Spleen (tissue), 11 donors: ENCODE results near the gene PTPRM. TPM values are rescaled to one million over a fixed set of nuclear protein-coding genes. Genes with fewer than 3 reads are reported as not detected.

ENCODE experiments used
- DNase-seq: peaks from one replicate; pipeline ENCODE4 v3.0.0-alpha.2; 2020
- H3K27ac ChIP-seq, 8 donors: fragments of 200-600 bp; sonication (generic) in 7 of 8; 1 replicate in 4 of 8; 2 replicates in 4 of 8; pipeline versions ENCODE4 v1.5.0 to v1.8.0; 2016 to 2021; ENCODE audit warnings: inconsistent platforms in 4 of 8, mild to moderate bottlenecking in 4 of 8, moderate library complexity in 1 of 8
- H3K27me3 ChIP-seq, 7 donors: fragments of 200-600 bp; sonication (generic) in 6 of 7; replicated peaks in 1 of 7; 1 replicate in 4 of 7; 2 replicates in 3 of 7; pipeline versions ENCODE4 v1.5.0 to v1.8.0; 2016 to 2021; ENCODE audit warnings: inconsistent platforms in 3 of 7, mild to moderate bottlenecking in 1 of 7
- H3K36me3 ChIP-seq, 6 donors: fragments of 200-600 bp; sonication (generic) in 5 of 6; 1 replicate in 4 of 6; 2 replicates in 2 of 6; pipeline versions ENCODE4 v1.5.0 to v1.8.0; 2016 to 2021; ENCODE audit warnings: inconsistent platforms in 2 of 6
- H3K4me1 ChIP-seq, 6 donors: fragments of 200-600 bp; sonication (generic) in 5 of 6; 1 replicate in 3 of 6; 2 replicates in 3 of 6; pipeline versions ENCODE4 v1.5.0 to v1.8.0; 2016 to 2021; ENCODE audit warnings: inconsistent platforms in 3 of 6
- H3K4me3 ChIP-seq, 8 donors: fragments of 200-600 bp; sonication (generic) in 7 of 8; 1 replicate in 4 of 8; 2 replicates in 4 of 8; pipeline versions ENCODE4 v1.5.0 to v1.8.0; 2016 to 2021; ENCODE audit warnings: inconsistent platforms in 4 of 8, mild to moderate bottlenecking in 4 of 8, moderate library complexity in 2 of 8
- H3K9me3 ChIP-seq, 8 donors: fragments of 200-600 bp; sonication (generic) in 7 of 8; 1 replicate in 4 of 8; 2 replicates in 4 of 8; pipeline versions ENCODE4 v1.5.0 to v1.8.0; 2016 to 2021; ENCODE audit warnings: inconsistent platforms in 4 of 8
- POLR2A ChIP-seq, 3 donors: fragments of 450-650 bp; IDR thresholded peaks; one replicate each; pipeline ENCODE4 v1.5.1; 2017; ENCODE audit warnings: antibody characterized with exemption in 3 of 3, mild to moderate bottlenecking in 1 of 3
- POLR2AphosphoS5 ChIP-seq, 3 donors: sonication (generic); formaldehyde crosslinking; IDR thresholded peaks; one replicate each; pipeline ENCODE4 v1.5.1; 2017; ENCODE audit warnings: antibody characterized with exemption in 3 of 3
- whole genome bisulfite sequencing, 5 donors: extraction: QIAGEN DNeasy Blood & Tissue Kit in 3 of 5; methylation state at CpG; one replicate each; pipeline versions ENCODE4 v1.1.5 to v1.1.7; 2013 to 2018; 5-methylcytosine and 5-hydroxymethylcytosine counted together
- intact Hi-C: fragments of 100-400 bp; cut with DNase I; formaldehyde crosslinking; loops from one replicate; pipeline ENCODE4 v1.15.0; 2023; ENCODE audit warnings: low total_unique reads
- polyA plus RNA-seq, 3 donors: library from polyadenylated mRNA; stranded (reverse); fragments of 200-250 nt; gene quantifications; one replicate each; pipeline ENCODE4 v1.2.1, GENCODE V29; 2013
- total RNA-seq, 7 donors: library from RNA; depleted of rRNA in 3 of 7; stranded (reverse); fragments of >200 nt in 3 of 7; fragmentation: NEBNext Ultra II Directional in 4 of 7; extraction: Animal tissue kit (Norgen Biotek cat#: 25700) in 4 of 7; gene quantifications; one replicate each; pipeline versions ENCODE4 v1.1.0 to v1.2.1, GENCODE V29; 2016 to 2021
- TF ChIP-seq, protein P1 (sequence below), 11 experiments: fragments of 200-600 bp in 7 of 11; fragments of 450-650 bp in 4 of 11; sonication (generic) in 4 of 11; IDR thresholded peaks in 8 of 11; conservative IDR thresholded peaks in 3 of 11; 1 replicate in 7 of 11; 2 replicates in 4 of 11; pipeline versions ENCODE4 v1.4.0 to v1.8.0; 2016 to 2021; ENCODE audit warnings: antibody characterized with exemption in 11 of 11, inconsistent platforms in 4 of 11, mild to moderate bottlenecking in 1 of 11
- donor health status: healthy with polysubstance abuse.
- donor health status: DM: no; HTN: no; CAD: no; lungs with moderate emphysema.
- donor health status: DM: no; HTN: no; CAD: no.
- donor health status: Bipolar disorder and iron deficiency.
- donor health status: healthy.
- donor health status: DM: no; HTN: no; CAD: no.
- donor health status: DM: yes; HTN: yes; CAD: no.

PTPRM gene
- total and polyA plus RNA-seq, 10 donors, result 23.5 to 97.8 (median 62.8) TPM

DNA sequence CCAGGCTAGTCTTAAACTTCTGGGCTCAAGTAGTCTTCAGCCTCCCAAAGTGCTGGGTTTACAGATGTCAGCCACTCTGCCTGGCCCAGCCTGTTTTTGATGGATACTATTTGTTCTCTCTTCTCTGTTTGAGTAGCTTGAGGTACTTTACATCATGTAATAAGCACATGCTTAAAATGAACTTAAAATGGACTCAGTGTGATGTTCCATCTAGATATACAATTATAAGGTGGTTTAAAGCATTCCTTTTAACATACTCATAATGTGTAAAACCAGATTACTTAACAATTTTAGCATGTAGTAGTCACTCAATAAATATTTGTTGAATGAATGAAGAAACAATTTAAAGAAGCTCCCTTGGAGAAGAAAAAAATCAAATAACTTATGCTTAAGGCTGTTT is 9.6 kb downstream of the PTPRM start:
- H3K27me3 ChIP-seq, result no peaks in the 10 kb centered on the region
- no peak for DNase-seq
- no peak overlapping the region for H3K4me3 ChIP-seq
- H3K36me3 ChIP-seq, result no peaks in the 10 kb centered on the region
- peaks cover 0 to 20% (median 2%) of the 10 kb centered on the region in 6 donors for H3K4me1 ChIP-seq
- intact Hi-C loops, result no loop called here
- TF ChIP-seq, protein P1, sequence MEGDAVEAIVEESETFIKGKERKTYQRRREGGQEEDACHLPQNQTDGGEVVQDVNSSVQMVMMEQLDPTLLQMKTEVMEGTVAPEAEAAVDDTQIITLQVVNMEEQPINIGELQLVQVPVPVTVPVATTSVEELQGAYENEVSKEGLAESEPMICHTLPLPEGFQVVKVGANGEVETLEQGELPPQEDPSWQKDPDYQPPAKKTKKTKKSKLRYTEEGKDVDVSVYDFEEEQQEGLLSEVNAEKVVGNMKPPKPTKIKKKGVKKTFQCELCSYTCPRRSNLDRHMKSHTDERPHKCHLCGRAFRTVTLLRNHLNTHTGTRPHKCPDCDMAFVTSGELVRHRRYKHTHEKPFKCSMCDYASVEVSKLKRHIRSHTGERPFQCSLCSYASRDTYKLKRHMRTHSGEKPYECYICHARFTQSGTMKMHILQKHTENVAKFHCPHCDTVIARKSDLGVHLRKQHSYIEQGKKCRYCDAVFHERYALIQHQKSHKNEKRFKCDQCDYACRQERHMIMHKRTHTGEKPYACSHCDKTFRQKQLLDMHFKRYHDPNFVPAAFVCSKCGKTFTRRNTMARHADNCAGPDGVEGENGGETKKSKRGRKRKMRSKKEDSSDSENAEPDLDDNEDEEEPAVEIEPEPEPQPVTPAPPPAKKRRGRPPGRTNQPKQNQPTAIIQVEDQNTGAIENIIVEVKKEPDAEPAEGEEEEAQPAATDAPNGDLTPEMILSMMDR (IDR thresholded peaks at IDR 0.05 in 8 of 11, conservative IDR thresholded peaks at IDR 0.05 in 3 of 11), result no peak
- TF ChIP-seq POLR2AphosphoS5 (IDR thresholded peaks at IDR 0.05) (no peak), POLR2A (IDR thresholded peaks at IDR 0.05) (no peak)
- H3K9me3 ChIP-seq, result no peaks in the 10 kb centered on the region
- no peak overlapping the region for H3K27ac ChIP-seq

DNA sequence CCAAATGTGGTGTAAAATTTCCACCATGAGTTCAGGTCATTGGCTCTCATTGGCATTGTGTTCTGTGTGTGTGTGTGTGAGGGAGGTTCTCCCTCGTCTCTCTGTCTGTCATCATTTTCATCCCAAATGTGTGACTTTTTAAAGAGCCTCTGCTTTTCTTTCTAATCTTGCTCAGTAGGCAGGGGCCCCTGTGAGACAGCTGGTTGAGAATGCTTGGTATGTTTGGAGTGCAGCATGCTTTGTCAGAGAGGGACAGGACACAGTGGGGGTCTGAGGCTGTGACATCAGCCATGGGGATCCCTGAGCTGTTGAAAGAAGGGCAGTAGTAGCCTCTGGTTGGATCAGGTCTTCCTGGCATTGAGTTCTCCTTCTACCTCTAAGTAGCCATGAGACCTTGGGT is 10.6 kb downstream of the PTPRM start:
- intact Hi-C loops, result no loop called here
- H3K27ac ChIP-seq, result no peak overlapping the region
- H3K4me1 ChIP-seq, result peaks cover 0 to 14% (median 2%) of the 10 kb centered on the region in 6 donors
- H3K27me3 ChIP-seq, result no peaks in the 10 kb centered on the region
- no peaks in the 10 kb centered on the region for H3K36me3 ChIP-seq
- no peaks in the 10 kb centered on the region for H3K9me3 ChIP-seq
- DNase-seq, result no peak
- 57 to 76% (median 67%) methylated on average over 1 of the region's 1 CpG for WGBS, 5 donors
- TF ChIP-seq POLR2A (IDR thresholded peaks at IDR 0.05) (no peak), POLR2AphosphoS5 (IDR thresholded peaks at IDR 0.05) (no peak)
- TF ChIP-seq, protein P1 (IDR thresholded peaks at IDR 0.05 in 8 of 11, conservative IDR thresholded peaks at IDR 0.05 in 3 of 11), result no peak
- H3K4me3 ChIP-seq, result no peak overlapping the region

DNA sequence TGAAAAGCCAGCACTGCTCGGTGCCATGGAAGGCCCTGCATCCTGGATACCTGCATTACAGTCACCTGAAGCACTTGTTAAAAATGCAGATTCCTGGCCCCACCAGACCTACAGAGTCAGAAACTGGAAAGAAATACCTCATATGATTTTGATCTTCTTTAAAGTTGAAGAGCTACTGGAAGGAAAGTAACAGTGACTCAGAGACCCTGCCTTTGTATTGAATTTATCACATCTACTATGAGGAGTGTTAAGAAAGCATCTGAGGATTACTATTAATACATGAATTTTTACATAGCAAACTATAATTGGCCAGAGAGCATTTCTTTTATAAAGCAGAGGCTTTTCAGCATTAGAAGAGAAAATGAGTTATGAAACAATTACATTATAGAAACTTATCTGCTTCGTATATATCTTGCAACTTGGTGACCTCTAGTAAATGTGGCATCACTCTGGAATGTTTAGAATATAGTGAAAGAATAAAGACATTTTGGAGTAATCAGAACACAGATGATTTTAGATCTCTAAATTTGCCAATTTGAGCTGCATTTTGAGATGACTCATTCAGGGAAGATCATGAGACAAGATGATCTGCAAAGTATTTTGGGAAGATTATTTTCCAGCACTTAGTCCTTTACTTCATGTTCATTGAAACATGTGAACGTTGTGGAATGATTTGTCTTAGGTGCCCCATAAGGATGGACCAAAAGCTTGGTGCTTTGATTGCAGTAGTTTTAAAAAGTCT is 12.2 kb downstream of the PTPRM start:
- H3K4me3 ChIP-seq, result no peak overlapping the region
- no peak for DNase-seq
- intact Hi-C loops, result no loop called here
- H3K4me1 ChIP-seq, result peaks cover 0 to 12% (median 0%) of the 10 kb centered on the region in 6 donors
- no peak overlapping the region for H3K27ac ChIP-seq
- TF ChIP-seq POLR2AphosphoS5 (IDR thresholded peaks at IDR 0.05) (no peak), POLR2A (IDR thresholded peaks at IDR 0.05) (no peak)
- TF ChIP-seq, protein P1 (IDR thresholded peaks at IDR 0.05 in 8 of 11, conservative IDR thresholded peaks at IDR 0.05 in 3 of 11), result no peak
- 77 to 94% (median 85%) methylated on average over 3 of the region's 3 CpGs for WGBS, 5 donors
- H3K36me3 ChIP-seq, result no peaks in the 10 kb centered on the region
- no peaks in the 10 kb centered on the region for H3K9me3 ChIP-seq
- no peaks in the 10 kb centered on the region for H3K27me3 ChIP-seq

DNA sequence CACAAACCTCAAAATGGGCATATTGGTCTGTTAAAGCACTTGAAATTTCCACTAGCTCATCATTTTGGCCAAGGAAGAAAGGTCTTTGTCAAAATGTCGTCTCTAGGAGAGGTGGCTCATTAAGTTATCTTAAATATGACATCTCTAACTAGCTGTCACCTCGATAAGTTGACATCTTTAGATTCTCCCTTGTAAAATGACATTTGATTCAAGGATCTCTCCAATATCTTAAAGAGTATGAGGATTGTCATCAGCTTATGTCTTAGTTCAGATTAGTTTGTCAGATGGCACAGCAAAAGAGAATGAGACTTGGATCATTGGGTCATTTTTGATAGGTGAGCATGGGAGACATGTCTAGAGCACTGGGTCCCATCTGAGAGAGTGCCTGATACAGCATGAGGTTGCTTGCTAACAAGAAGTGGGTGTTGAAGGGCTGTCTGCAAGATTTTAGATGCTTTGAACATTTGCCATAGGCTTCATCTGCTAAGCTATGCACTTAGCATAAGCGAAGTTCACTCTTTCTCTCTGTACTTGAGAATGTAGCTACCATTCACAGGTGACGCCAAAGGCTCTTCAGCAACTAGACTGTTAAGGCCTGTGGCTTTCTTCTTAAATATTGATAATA is 12.9 kb downstream of the PTPRM start:
- H3K36me3 ChIP-seq, result no peaks in the 10 kb centered on the region
- TF ChIP-seq, protein P1 (IDR thresholded peaks at IDR 0.05 in 8 of 11, conservative IDR thresholded peaks at IDR 0.05 in 3 of 11), result no peak
- TF ChIP-seq POLR2AphosphoS5 (IDR thresholded peaks at IDR 0.05), result no peak
- no peak for TF ChIP-seq POLR2A (IDR thresholded peaks at IDR 0.05)
- 79 to 88% (median 85%) methylated on average over 4 of the region's 4 CpGs for WGBS, 5 donors
- no peak overlapping the region for H3K4me3 ChIP-seq
- intact Hi-C loops, result no loop called here
- H3K9me3 ChIP-seq, result no peaks in the 10 kb centered on the region
- H3K4me1 ChIP-seq, result peaks cover 0 to 12% (median 0%) of the 10 kb centered on the region in 6 donors
- H3K27me3 ChIP-seq, result no peaks in the 10 kb centered on the region
- H3K27ac ChIP-seq, result no peak overlapping the region
- no peak for DNase-seq
